Ovary (tissue), 3 donors: ENCODE data around the gene PGAP3.

ENCODE experiments used
- EP300 ChIP-seq: sonication (generic); formaldehyde crosslinking; IDR thresholded peaks from one replicate; pipeline ENCODE4 v1.6.1; 2017; ENCODE audit warnings: antibody characterized with exemption
- POLR2A ChIP-seq: fragments of 450-650 bp; IDR thresholded peaks from one replicate; pipeline ENCODE4 v1.6.1; 2017; ENCODE audit warnings: antibody characterized with exemption, mild to moderate bottlenecking, moderate library complexity
- TF ChIP-seq, protein P1 (sequence below), 3 donors: fragments of 450-650 bp in 2 of 3; fragments of 200-600 bp in 1 of 3; IDR thresholded peaks; one replicate each; pipeline versions ENCODE4 v1.5.1 to v1.8.0; 2016 to 2022; ENCODE audit warnings: antibody characterized with exemption in 3 of 3, mild to moderate bottlenecking in 1 of 3
- donor health status: DM: no; HTN: no; CAD: no.

DNA sequence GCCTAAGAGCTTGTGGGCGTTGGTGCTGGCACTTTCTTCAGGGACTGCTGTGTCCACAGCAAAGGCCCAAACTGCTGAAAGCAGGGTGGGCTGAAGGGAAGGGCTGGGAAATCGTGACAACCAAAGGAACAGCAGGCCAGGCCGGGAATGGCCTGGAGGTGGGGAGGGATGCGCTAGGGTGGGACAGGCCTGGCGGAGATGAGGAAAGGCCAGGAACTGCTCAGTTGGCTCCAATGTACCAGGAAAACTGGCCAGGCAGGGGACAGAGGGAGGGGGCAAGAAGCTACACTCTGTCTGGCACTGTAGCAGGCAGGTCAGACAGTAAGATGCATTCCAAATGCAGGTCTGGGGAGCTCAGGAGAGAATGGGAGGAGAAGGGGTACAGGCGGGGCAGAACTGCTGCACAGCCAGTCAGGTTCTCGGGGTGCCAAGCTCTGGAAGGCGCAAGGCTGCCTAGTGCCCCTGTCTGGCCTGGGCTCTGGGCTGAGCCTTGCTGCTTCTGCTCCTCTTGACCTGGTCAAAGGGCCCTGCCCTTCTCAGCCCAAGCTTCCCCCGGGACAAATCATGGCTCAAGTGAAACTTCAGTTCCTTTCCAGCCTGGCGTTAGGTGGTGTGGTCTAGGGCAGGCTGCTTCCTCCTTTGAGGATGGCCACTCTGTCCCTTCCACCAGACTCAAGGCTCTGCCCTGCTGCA is 12.3 kb downstream of the PGAP3 start:
- TF ChIP-seq EP300: no peak
- TF ChIP-seq, protein P1, sequence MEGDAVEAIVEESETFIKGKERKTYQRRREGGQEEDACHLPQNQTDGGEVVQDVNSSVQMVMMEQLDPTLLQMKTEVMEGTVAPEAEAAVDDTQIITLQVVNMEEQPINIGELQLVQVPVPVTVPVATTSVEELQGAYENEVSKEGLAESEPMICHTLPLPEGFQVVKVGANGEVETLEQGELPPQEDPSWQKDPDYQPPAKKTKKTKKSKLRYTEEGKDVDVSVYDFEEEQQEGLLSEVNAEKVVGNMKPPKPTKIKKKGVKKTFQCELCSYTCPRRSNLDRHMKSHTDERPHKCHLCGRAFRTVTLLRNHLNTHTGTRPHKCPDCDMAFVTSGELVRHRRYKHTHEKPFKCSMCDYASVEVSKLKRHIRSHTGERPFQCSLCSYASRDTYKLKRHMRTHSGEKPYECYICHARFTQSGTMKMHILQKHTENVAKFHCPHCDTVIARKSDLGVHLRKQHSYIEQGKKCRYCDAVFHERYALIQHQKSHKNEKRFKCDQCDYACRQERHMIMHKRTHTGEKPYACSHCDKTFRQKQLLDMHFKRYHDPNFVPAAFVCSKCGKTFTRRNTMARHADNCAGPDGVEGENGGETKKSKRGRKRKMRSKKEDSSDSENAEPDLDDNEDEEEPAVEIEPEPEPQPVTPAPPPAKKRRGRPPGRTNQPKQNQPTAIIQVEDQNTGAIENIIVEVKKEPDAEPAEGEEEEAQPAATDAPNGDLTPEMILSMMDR (IDR thresholded peaks at IDR 0.05): no peak
- TF ChIP-seq POLR2A: no peak
